SK-N-SH treated with all-trans-retinoic acid at 6 μM for 48 hours (cell line): ENCODE measurements around the gene SLC27A5.
"Not testable (repeated sequence)": the region's sequence is repeated elsewhere in the genome, so short reads cannot be mapped to it uniquely, and the experiment has no call there.

Source experiments
- ATAC-seq: fragments of 200-7000 bp; cut with Tn5 transposase; 3 replicates; pipeline ENCODE4 v1.9.1; 2020; ENCODE audit warnings: mild to moderate bottlenecking, moderate library complexity
- ARNTL ChIP-seq: fragments of 450-650 bp; formaldehyde crosslinking; IDR thresholded peaks from 2 replicates; pipeline ENCODE4 v1.5.0; 2020; ENCODE audit warnings: low read depth, mild to moderate bottlenecking, moderate library complexity, borderline replicate concordance
- BACH2 ChIP-seq: fragments of 250-450 bp; sonication (Bioruptor Pico); IDR thresholded peaks from 2 replicates; pipeline ENCODE4 v1.9.0; 2021; ENCODE audit warnings: mild to moderate bottlenecking, borderline replicate concordance
- CSDC2 ChIP-seq: fragments of 250-450 bp; sonication (Bioruptor Pico); IDR thresholded peaks from 2 replicates; pipeline ENCODE4 v1.5.0; 2020; ENCODE audit warnings: mild to moderate bottlenecking, moderate library complexity
- ESRRG ChIP-seq: fragments of 250-450 bp; sonication (Bioruptor Pico); IDR thresholded peaks from 2 replicates; pipeline ENCODE4 v1.6.1; 2021; ENCODE audit warnings: mild to moderate bottlenecking
- RARB ChIP-seq: fragments of 250-450 bp; sonication (Bioruptor Pico); IDR thresholded peaks from 2 replicates; pipeline ENCODE4 v1.8.0; 2021; ENCODE audit warnings: mild to moderate bottlenecking, moderate library complexity
- SNAI2 ChIP-seq: fragments of 250-450 bp; sonication (Bioruptor Pico); IDR thresholded peaks from 2 replicates; pipeline ENCODE4 v1.5.0; 2020; ENCODE audit warnings: mild to moderate bottlenecking, moderate library complexity
- TCF4 ChIP-seq: fragments of 250-450 bp; sonication (Bioruptor Pico); IDR thresholded peaks from 2 replicates; pipeline ENCODE4 v1.8.0; 2021; ENCODE audit warnings: mild to moderate bottlenecking, moderate library complexity, borderline replicate concordance
- TOX ChIP-seq: fragments of 250-450 bp; sonication (Bioruptor Pico); IDR thresholded peaks from 2 replicates; pipeline ENCODE4 v1.8.0; 2021; ENCODE audit warnings: mild to moderate bottlenecking, moderate library complexity, borderline replicate concordance
- ZC3H10 ChIP-seq: fragments of 250-450 bp; sonication (Bioruptor Pico); IDR thresholded peaks from 2 replicates; pipeline ENCODE4 v1.5.1; 2021; ENCODE audit warnings: mild to moderate bottlenecking, moderate library complexity
- ZFP3 ChIP-seq: fragments of 250-450 bp; sonication (Bioruptor Pico); IDR thresholded peaks from 2 replicates; pipeline ENCODE4 v1.5.0; 2020; ENCODE audit warnings: mild to moderate bottlenecking, moderate library complexity
- ZFP30 ChIP-seq: fragments of 450-650 bp; formaldehyde crosslinking; IDR thresholded peaks from 2 replicates; pipeline ENCODE4 v1.5.0; 2022; ENCODE audit warnings: mild to moderate bottlenecking, moderate library complexity
- ZNF565 ChIP-seq: fragments of 450-650 bp; formaldehyde crosslinking; conservative IDR thresholded peaks from 2 replicates; pipeline ENCODE4 v1.5.0; 2020; ENCODE audit warnings: low read depth, mild to moderate bottlenecking, moderate library complexity
- ZNF70 ChIP-seq: fragments of 450-650 bp; formaldehyde crosslinking; IDR thresholded peaks from 2 replicates; pipeline ENCODE4 v1.5.0; 2020; ENCODE audit warnings: mild to moderate bottlenecking, moderate library complexity
- TF ChIP-seq, protein P1 (sequence below): fragments of 250-450 bp; sonication (Bioruptor Pico); IDR thresholded peaks from 2 replicates; pipeline ENCODE4 v1.5.1; 2021; ENCODE audit warnings: mild to moderate bottlenecking, moderate library complexity
- TF ChIP-seq, protein P2 (sequence below): fragments of 250-450 bp; sonication (Bioruptor Pico); IDR thresholded peaks from 2 replicates; pipeline ENCODE4 v1.8.0; 2020; ENCODE audit warnings: mild to moderate bottlenecking, moderate library complexity, borderline replicate concordance
- TF ChIP-seq, protein P3 (sequence below): fragments of 250-450 bp; sonication (Bioruptor Pico); IDR thresholded peaks from 2 replicates; pipeline ENCODE4 v1.5.1; 2020; ENCODE audit warnings: low read depth, mild to moderate bottlenecking, moderate library complexity

Gene SLC27A5

DNA sequence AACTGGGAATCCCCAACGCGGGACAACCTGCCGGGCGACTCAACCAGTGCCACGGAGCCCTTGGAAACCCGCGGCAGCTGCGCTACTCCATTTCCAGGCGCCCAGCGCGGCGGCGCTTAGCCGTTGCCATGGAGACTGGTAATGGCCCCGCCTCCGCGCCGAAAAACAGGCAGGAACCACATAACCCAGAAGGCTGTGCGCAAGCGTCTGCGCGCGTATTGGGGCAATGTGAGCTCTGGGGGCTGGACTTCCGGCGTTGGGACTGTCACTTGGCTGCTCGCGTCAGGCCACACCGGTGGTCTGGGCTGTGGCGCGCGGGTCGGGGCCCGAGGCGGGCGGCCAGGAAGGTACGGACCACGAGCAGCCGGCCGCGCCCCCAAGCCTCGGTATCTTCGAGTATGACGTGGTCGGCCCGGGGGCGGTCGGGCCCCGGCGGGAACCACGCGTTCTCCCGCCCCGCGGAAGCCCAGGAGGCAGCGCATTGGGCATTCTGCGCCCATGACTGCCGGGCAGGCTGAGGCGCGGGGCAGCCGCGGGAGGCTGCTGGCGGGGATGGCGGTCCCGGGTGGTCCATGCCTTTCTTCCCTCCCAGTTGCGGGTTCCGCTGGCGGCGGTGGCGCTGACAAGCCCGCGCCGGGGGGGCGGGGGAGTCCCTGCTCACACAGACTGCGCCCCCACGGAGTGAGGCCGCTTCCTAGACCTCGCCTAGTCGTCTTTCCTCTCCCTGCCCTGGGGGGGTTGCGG lies 60.3 kb downstream of the SLC27A5 start, which contains the start of gene ZNF324B:
Gene ZNF324B (plus strand): TSS at position 265 of the 744 bp plus-strand sequence. CDS start 2,080 bp downstream, outside the sequence.
- TF ChIP-seq BACH2 (no peak), SNAI2 (CRISPR knock-in tag) (no peak), TOX (CRISPR knock-in tag) (no peak), TCF4 (CRISPR knock-in tag) (no peak), ZFP3 (CRISPR knock-in tag) (no peak), ZNF565 (CRISPR knock-in tag) (no peak), ZFP30 (CRISPR knock-in tag) (no peak), ZNF70 (no peak), ARNTL (CRISPR knock-in tag) (no peak), ZC3H10 (CRISPR knock-in tag) (no peak), RARB (no peak), CSDC2 (no peak)
- TF ChIP-seq, protein P1, sequence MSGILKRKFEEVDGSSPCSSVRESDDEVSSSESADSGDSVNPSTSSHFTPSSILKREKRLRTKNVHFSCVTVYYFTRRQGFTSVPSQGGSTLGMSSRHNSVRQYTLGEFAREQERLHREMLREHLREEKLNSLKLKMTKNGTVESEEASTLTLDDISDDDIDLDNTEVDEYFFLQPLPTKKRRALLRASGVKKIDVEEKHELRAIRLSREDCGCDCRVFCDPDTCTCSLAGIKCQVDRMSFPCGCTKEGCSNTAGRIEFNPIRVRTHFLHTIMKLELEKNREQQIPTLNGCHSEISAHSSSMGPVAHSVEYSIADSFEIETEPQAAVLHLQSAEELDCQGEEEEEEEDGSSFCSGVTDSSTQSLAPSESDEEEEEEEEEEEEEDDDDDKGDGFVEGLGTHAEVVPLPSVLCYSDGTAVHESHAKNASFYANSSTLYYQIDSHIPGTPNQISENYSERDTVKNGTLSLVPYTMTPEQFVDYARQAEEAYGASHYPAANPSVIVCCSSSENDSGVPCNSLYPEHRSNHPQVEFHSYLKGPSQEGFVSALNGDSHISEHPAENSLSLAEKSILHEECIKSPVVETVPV (CRISPR knock-in tag): no peak
- TF ChIP-seq, protein P2, sequence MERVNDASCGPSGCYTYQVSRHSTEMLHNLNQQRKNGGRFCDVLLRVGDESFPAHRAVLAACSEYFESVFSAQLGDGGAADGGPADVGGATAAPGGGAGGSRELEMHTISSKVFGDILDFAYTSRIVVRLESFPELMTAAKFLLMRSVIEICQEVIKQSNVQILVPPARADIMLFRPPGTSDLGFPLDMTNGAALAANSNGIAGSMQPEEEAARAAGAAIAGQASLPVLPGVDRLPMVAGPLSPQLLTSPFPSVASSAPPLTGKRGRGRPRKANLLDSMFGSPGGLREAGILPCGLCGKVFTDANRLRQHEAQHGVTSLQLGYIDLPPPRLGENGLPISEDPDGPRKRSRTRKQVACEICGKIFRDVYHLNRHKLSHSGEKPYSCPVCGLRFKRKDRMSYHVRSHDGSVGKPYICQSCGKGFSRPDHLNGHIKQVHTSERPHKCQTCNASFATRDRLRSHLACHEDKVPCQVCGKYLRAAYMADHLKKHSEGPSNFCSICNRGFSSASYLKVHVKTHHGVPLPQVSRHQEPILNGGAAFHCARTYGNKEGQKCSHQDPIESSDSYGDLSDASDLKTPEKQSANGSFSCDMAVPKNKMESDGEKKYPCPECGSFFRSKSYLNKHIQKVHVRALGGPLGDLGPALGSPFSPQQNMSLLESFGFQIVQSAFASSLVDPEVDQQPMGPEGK (CRISPR knock-in tag): no peak
- TF ChIP-seq, protein P3, sequence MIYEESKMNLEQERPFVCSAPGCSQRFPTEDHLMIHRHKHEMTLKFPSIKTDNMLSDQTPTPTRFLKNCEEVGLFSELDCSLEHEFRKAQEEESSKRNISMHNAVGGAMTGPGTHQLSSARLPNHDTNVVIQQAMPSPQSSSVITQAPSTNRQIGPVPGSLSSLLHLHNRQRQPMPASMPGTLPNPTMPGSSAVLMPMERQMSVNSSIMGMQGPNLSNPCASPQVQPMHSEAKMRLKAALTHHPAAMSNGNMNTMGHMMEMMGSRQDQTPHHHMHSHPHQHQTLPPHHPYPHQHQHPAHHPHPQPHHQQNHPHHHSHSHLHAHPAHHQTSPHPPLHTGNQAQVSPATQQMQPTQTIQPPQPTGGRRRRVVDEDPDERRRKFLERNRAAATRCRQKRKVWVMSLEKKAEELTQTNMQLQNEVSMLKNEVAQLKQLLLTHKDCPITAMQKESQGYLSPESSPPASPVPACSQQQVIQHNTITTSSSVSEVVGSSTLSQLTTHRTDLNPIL: no peak
- peak; percentile 98 for ATAC-seq

DNA sequence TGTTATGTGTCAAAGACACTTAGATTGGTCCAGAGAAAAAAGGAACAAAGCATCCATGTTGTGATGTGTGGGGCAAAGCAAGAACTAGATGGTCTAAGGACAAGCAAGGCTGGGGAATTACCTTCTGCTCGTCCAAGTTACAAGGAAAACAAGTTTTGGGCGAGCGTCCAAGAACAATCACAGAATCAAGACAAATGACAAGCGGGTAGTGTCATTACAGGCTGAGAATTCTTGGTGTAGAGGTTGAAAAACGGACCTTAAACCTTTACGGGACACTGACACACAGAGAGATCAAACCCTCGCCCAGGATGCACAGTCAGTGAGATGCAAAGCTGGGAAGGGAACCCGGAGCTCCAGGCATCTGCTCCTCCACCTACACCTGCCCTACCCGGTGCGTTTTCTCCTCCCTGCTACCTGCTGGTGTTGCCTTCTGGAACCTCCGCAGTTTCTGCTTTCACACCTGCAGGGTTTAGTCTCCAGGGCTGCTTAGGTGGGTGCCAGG lies 60.9 kb downstream of the SLC27A5 start:
- peak; percentile 30 for ATAC-seq
- TF ChIP-seq ESRRG (CRISPR knock-in tag) (no peak), CSDC2 (no peak), ZNF565 (CRISPR knock-in tag) (no peak), ZNF70 (no peak)
- TF ChIP-seq, protein P3: no peak
- TF ChIP-seq, all 23 proteins: peak for 0

DNA sequence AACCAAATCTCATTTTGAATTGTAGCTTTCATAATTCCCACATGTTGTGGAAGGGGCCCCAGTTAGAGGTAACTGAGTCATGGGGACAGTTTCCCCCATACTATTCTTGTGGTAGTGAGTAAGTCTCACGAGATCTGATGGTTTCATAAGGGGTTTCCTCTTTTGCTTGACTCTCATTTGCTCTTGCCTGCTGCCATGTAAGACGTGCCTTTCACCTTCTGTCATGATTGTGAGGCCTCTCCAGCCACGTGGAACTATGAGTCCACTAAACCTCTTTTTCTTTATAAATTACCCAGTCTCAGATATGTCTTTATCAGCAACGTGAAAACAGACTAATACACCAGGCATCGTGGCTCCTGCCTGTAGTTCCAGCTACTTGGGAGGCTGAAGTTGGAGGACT lies 61.8 kb downstream of the SLC27A5 start:
- not testable (repeated sequence) for ATAC-seq

DNA sequence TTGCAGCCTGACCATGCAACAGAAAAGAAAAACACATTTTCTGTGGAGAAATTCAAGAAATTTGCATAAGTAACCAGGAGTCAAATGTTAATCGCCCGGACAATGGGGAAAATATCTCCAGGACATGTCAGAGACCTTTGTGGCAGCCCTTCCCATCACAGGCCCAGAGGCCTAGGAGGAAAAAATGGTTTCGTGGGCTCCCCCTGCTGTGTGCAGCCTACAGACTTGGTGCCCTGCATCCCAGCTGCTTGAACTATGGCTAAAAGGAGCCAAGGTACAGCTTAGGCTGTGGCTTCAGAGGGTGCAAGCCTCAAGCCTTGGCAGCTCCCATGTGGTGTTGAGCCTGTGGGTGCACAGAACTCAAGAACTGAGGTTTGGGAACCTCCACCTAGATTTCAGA lies 62.9 kb downstream of the SLC27A5 start:
- ATAC-seq: not testable (repeated sequence)
